ENCODE data around the gene PEX14. TPM values are rescaled to one million over a fixed set of nuclear protein-coding genes. Genes with fewer than 3 reads are reported as not detected.

Gene PEX14
- total and polyA plus RNA-seq, 9 donors, result 11.7 to 16.8 (median 15.1) TPM

GRCh38 chr1:10556430-10557005 lies 81.8 kb downstream of the PEX14 start:
- no peaks in the 10 kb centered on the region for H3K9me3 ChIP-seq (replicated peaks; ENCODE audit: control insufficient read depth, low read depth, low read length)
- H3K36me3 ChIP-seq (ENCODE audit: control insufficient read depth, insufficient read depth, low read length), result no peaks in the 10 kb centered on the region
- no peak for DNase-seq
- H3K4me3 ChIP-seq (ENCODE audit: low read length), result no peak overlapping the region
- no peaks in the 10 kb centered on the region for H3K27me3 ChIP-seq (ENCODE audit: control insufficient read depth, insufficient read depth, low read length)
- peaks cover 12% of the 10 kb centered on the region for H3K4me1 ChIP-seq (ENCODE audit: control insufficient read depth, insufficient read depth, low read length)
- 55% methylated on average over 6 of the region's 9 CpGs for WGBS (ENCODE audit: insufficient coverage)
- no peak overlapping the region for H3K27ac ChIP-seq (ENCODE audit: low read length)

GRCh38 chr1:10557714-10558113 lies 83.0 kb downstream of the PEX14 start:
- no peak overlapping the region for H3K4me3 ChIP-seq (ENCODE audit: low read length)
- WGBS (ENCODE audit: insufficient coverage), result no CpG with 5 or more reads among the region's 3 CpGs
- no peaks in the 10 kb centered on the region for H3K27me3 ChIP-seq (ENCODE audit: control insufficient read depth, insufficient read depth, low read length)
- no peak for DNase-seq
- no peak overlapping the region for H3K27ac ChIP-seq (ENCODE audit: low read length)
- no peaks in the 10 kb centered on the region for H3K9me3 ChIP-seq (replicated peaks; ENCODE audit: control insufficient read depth, low read depth, low read length)
- no peaks in the 10 kb centered on the region for H3K36me3 ChIP-seq (ENCODE audit: control insufficient read depth, insufficient read depth, low read length)
- H3K4me1 ChIP-seq (ENCODE audit: control insufficient read depth, insufficient read depth, low read length), result peaks cover 12% of the 10 kb centered on the region

GRCh38 chr1:10559386-10559785 lies 84.6 kb downstream of the PEX14 start:
- Histone ChIP-seq H3K4me3 (ENCODE audit: low read length) (no peak overlapping the region), H3K36me3 (ENCODE audit: control insufficient read depth, insufficient read depth, low read length) (no peaks in the 10 kb centered on the region), H3K27me3 (ENCODE audit: control insufficient read depth, insufficient read depth, low read length) (no peaks in the 10 kb centered on the region), H3K9me3 (replicated peaks; ENCODE audit: control insufficient read depth, low read depth, low read length) (peaks cover 2% of the 10 kb centered on the region), H3K4me1 (ENCODE audit: control insufficient read depth, insufficient read depth, low read length) (peaks cover 12% of the 10 kb centered on the region), H3K27ac (ENCODE audit: low read length) (no peak overlapping the region)
- DNase-seq, result no peak
- 100% methylated on average over 1 of the region's 8 CpGs for WGBS (ENCODE audit: insufficient coverage)

- Histone ChIP-seq H3K4me1 (ENCODE audit: control insufficient read depth, insufficient read depth, low read length) (no peaks in the 10 kb centered on the region), H3K4me3 (ENCODE audit: low read length) (no peak overlapping the region), H3K27ac (ENCODE audit: low read length) (no peak overlapping the region), H3K9me3 (replicated peaks; ENCODE audit: control insufficient read depth, low read depth, low read length) (peaks cover 4% of the 10 kb centered on the region), H3K27me3 (ENCODE audit: control insufficient read depth, insufficient read depth, low read length) (no peaks in the 10 kb centered on the region), H3K36me3 (ENCODE audit: control insufficient read depth, insufficient read depth, low read length) (no peaks in the 10 kb centered on the region)
- no peak for DNase-seq
Measured at GRCh38 chr1:10561497-10561896, 86.7 kb downstream of the PEX14 start.

GRCh38 chr1:10561955-10562354 lies 87.2 kb downstream of the PEX14 start:
- no peak for DNase-seq
- Histone ChIP-seq H3K4me3 (ENCODE audit: low read length) (no peak overlapping the region), H3K36me3 (ENCODE audit: control insufficient read depth, insufficient read depth, low read length) (no peaks in the 10 kb centered on the region), H3K27ac (ENCODE audit: low read length) (no peak overlapping the region), H3K9me3 (replicated peaks; ENCODE audit: control insufficient read depth, low read depth, low read length) (peaks cover 4% of the 10 kb centered on the region), H3K4me1 (ENCODE audit: control insufficient read depth, insufficient read depth, low read length) (no peaks in the 10 kb centered on the region), H3K27me3 (ENCODE audit: control insufficient read depth, insufficient read depth, low read length) (no peaks in the 10 kb centered on the region)
- WGBS (ENCODE audit: insufficient coverage), result 100% methylated on average over 1 of the region's 3 CpGs

GRCh38 chr1:10564063-10564462 lies 89.3 kb downstream of the PEX14 start:
- no CpG with 5 or more reads among the region's 2 CpGs for WGBS (ENCODE audit: insufficient coverage)
- H3K9me3 ChIP-seq (replicated peaks; ENCODE audit: control insufficient read depth, low read depth, low read length), result peaks cover 4% of the 10 kb centered on the region

GRCh38 chr1:10569531-10569930 lies 94.8 kb downstream of the PEX14 start:
- no peaks in the 10 kb centered on the region for H3K27me3 ChIP-seq (ENCODE audit: control insufficient read depth, insufficient read depth, low read length)
- H3K27ac ChIP-seq (ENCODE audit: low read length), result no peak overlapping the region
- H3K4me1 ChIP-seq (ENCODE audit: control insufficient read depth, insufficient read depth, low read length), result no peaks in the 10 kb centered on the region
- no peak overlapping the region for H3K4me3 ChIP-seq (ENCODE audit: low read length)
- DNase-seq, result no peak
- H3K9me3 ChIP-seq (replicated peaks; ENCODE audit: control insufficient read depth, low read depth, low read length), result peaks cover 4% of the 10 kb centered on the region
- WGBS (ENCODE audit: insufficient coverage), result no CpG with 5 or more reads among the region's 1 CpG
- no peaks in the 10 kb centered on the region for H3K36me3 ChIP-seq (ENCODE audit: control insufficient read depth, insufficient read depth, low read length)

More at GRCh38 chr1:10564063-10564462, 89.3 kb downstream of the PEX14 start:
- DNase-seq, result no peak
- Histone ChIP-seq H3K27ac (ENCODE audit: low read length) (no peak overlapping the region), H3K27me3 (ENCODE audit: control insufficient read depth, insufficient read depth, low read length) (no peaks in the 10 kb centered on the region), H3K4me3 (ENCODE audit: low read length) (no peak overlapping the region), H3K36me3 (ENCODE audit: control insufficient read depth, insufficient read depth, low read length) (no peaks in the 10 kb centered on the region), H3K4me1 (ENCODE audit: control insufficient read depth, insufficient read depth, low read length) (no peaks in the 10 kb centered on the region)

- Histone ChIP-seq H3K4me3 (ENCODE audit: low read length) (no peak overlapping the region), H3K9me3 (replicated peaks; ENCODE audit: control insufficient read depth, low read depth, low read length) (no peaks in the 10 kb centered on the region), H3K4me1 (ENCODE audit: control insufficient read depth, insufficient read depth, low read length) (no peaks in the 10 kb centered on the region), H3K27ac (ENCODE audit: low read length) (no peak overlapping the region), H3K36me3 (ENCODE audit: control insufficient read depth, insufficient read depth, low read length) (peaks cover 3% of the 10 kb centered on the region), H3K27me3 (ENCODE audit: control insufficient read depth, insufficient read depth, low read length) (no peaks in the 10 kb centered on the region)
- WGBS (ENCODE audit: insufficient coverage), result no CpG with 5 or more reads among the region's 1 CpG
- no peak for DNase-seq
Measured at GRCh38 chr1:10575616-10576015, 100.9 kb downstream of the PEX14 start.

GRCh38 chr1:10578070-10578469 lies 103.3 kb downstream of the PEX14 start:
- Histone ChIP-seq H3K9me3 (replicated peaks; ENCODE audit: control insufficient read depth, low read depth, low read length) (no peaks in the 10 kb centered on the region), H3K4me3 (ENCODE audit: low read length) (no peak overlapping the region), H3K36me3 (ENCODE audit: control insufficient read depth, insufficient read depth, low read length) (peaks cover 3% of the 10 kb centered on the region), H3K4me1 (ENCODE audit: control insufficient read depth, insufficient read depth, low read length) (no peaks in the 10 kb centered on the region), H3K27me3 (ENCODE audit: control insufficient read depth, insufficient read depth, low read length) (no peaks in the 10 kb centered on the region), H3K27ac (ENCODE audit: low read length) (no peak overlapping the region)
- no peak for DNase-seq
- WGBS (ENCODE audit: insufficient coverage), result no CpG with 5 or more reads among the region's 4 CpGs

- Histone ChIP-seq H3K4me3 (ENCODE audit: low read length) (no peak overlapping the region), H3K27ac (ENCODE audit: low read length) (no peak overlapping the region), H3K9me3 (replicated peaks; ENCODE audit: control insufficient read depth, low read depth, low read length) (peaks cover 5% of the 10 kb centered on the region), H3K36me3 (ENCODE audit: control insufficient read depth, insufficient read depth, low read length) (no peaks in the 10 kb centered on the region), H3K4me1 (ENCODE audit: control insufficient read depth, insufficient read depth, low read length) (no peaks in the 10 kb centered on the region), H3K27me3 (ENCODE audit: control insufficient read depth, insufficient read depth, low read length) (no peaks in the 10 kb centered on the region)
- whole genome bisulfite sequencing (ENCODE audit: insufficient coverage), result 52% methylated on average over 3 of the region's 3 CpGs
- DNase-seq, result no peak
Measured at GRCh38 chr1:10583641-10584040, 108.9 kb downstream of the PEX14 start.

GRCh38 chr1:10585242-10585641 lies 110.5 kb downstream of the PEX14 start:
- Histone ChIP-seq H3K9me3 (replicated peaks; ENCODE audit: control insufficient read depth, low read depth, low read length) (peaks cover 5% of the 10 kb centered on the region), H3K4me1 (ENCODE audit: control insufficient read depth, insufficient read depth, low read length) (no peaks in the 10 kb centered on the region), H3K27me3 (ENCODE audit: control insufficient read depth, insufficient read depth, low read length) (no peaks in the 10 kb centered on the region), H3K27ac (ENCODE audit: low read length) (no peak overlapping the region), H3K36me3 (ENCODE audit: control insufficient read depth, insufficient read depth, low read length) (no peaks in the 10 kb centered on the region), H3K4me3 (ENCODE audit: low read length) (no peak overlapping the region)
- WGBS (ENCODE audit: insufficient coverage), result no CpG with 5 or more reads among the region's 1 CpG
- DNase-seq, result no peak
